PC-9 (cell line): Measurements from ENCODE around the gene ADAMTS2.

Experiments
- EZH2 ChIP-seq: fragments of 200-600 bp; sonication (generic); IDR thresholded peaks from 2 replicates; pipeline ENCODE4 v1.8.0; 2017; ENCODE audit warnings: antibody characterized with exemption, low read depth
- TF ChIP-seq, protein P1 (sequence below): fragments of 200-600 bp; sonication (generic); conservative IDR thresholded peaks from 2 replicates; pipeline ENCODE4 v1.6.1; 2017; ENCODE audit warnings: mixed run types, antibody characterized with exemption, mild to moderate bottlenecking, moderate library complexity

DNA sequence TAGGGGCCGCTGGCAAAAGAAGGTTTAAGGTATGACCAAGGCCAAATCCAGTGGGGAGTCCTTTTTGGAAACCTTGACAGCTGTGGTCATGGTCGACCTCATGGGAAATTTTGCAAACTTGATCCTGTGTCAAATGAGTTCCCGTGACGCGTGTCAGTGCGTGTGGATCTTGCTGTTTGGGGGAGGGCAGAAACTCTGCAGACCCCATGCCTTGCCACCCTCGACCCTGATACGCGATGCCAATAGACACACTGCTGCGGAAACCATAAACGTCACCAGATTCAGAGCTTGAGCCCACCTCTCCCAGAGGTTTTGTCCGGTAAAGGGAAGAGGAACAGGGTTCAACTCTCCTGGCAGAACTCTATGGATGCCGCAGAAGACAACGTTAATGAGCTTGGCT, 104.7 kb downstream of the ADAMTS2 start:
- TF ChIP-seq, protein P1, sequence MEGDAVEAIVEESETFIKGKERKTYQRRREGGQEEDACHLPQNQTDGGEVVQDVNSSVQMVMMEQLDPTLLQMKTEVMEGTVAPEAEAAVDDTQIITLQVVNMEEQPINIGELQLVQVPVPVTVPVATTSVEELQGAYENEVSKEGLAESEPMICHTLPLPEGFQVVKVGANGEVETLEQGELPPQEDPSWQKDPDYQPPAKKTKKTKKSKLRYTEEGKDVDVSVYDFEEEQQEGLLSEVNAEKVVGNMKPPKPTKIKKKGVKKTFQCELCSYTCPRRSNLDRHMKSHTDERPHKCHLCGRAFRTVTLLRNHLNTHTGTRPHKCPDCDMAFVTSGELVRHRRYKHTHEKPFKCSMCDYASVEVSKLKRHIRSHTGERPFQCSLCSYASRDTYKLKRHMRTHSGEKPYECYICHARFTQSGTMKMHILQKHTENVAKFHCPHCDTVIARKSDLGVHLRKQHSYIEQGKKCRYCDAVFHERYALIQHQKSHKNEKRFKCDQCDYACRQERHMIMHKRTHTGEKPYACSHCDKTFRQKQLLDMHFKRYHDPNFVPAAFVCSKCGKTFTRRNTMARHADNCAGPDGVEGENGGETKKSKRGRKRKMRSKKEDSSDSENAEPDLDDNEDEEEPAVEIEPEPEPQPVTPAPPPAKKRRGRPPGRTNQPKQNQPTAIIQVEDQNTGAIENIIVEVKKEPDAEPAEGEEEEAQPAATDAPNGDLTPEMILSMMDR, result no peak
- TF ChIP-seq EZH2, result no peak
